Endodermal cell (in vitro differentiated cells): Measurements from ENCODE around the gene NOS2. TPM values are rescaled to one million over a fixed set of nuclear protein-coding genes. Genes with fewer than 3 reads are reported as not detected.

ENCODE experiments used
- DNase-seq: peaks from one replicate; pipeline ENCODE4 v3.0.0-alpha.2; 2017
- H3K27ac ChIP-seq: 2 replicates; pipeline ENCODE4 v1.5.1; 2013; ENCODE audit warnings: mild to moderate bottlenecking, low read depth, low read length, moderate library complexity
- H3K27me3 ChIP-seq: 2 replicates; pipeline ENCODE4 v1.6.1; 2013; ENCODE audit warnings: mild to moderate bottlenecking, low read length, moderate library complexity; ENCODE audit not compliant: insufficient read depth, control insufficient read depth, poor library complexity, severe bottlenecking
- H3K36me3 ChIP-seq: 2 replicates; pipeline ENCODE4 v1.7.0; 2013; ENCODE audit warnings: mild to moderate bottlenecking, low read length, moderate library complexity; ENCODE audit not compliant: control insufficient read depth, insufficient read depth
- H3K4me1 ChIP-seq: one replicate; pipeline ENCODE4 v1.7.0; 2013; ENCODE audit warnings: low read length; ENCODE audit not compliant: control insufficient read depth, insufficient read depth
- H3K4me3 ChIP-seq: 2 replicates; pipeline ENCODE4 v1.5.1; 2013; ENCODE audit warnings: mild to moderate bottlenecking, low read length, moderate library complexity
- H3K9ac ChIP-seq: 2 replicates; pipeline ENCODE4 v1.6.1; 2013; ENCODE audit warnings: mild to moderate bottlenecking, low read length, moderate library complexity; ENCODE audit not compliant: poor library complexity, severe bottlenecking; ENCODE audit errors: extremely low read depth
- H3K9me3 ChIP-seq: 2 replicates; pipeline ENCODE4 v1.6.1; 2013; ENCODE audit warnings: mild to moderate bottlenecking, low read length, moderate library complexity; ENCODE audit not compliant: control insufficient read depth
- H3K27ac Mint-ChIP-seq: 2 replicates; pipeline ENCODE4 v1.8.0; 2020; ENCODE audit warnings: mixed read lengths
- H3K27me3 Mint-ChIP-seq: 2 replicates; pipeline ENCODE4 v1.8.0; 2021; ENCODE audit warnings: mild to moderate bottlenecking, mixed read lengths; ENCODE audit not compliant: insufficient read depth
- H3K36me3 Mint-ChIP-seq: 2 replicates; pipeline ENCODE4 v1.8.0; 2020; ENCODE audit warnings: low read depth, mixed read lengths
- H3K4me1 Mint-ChIP-seq: 2 replicates; pipeline ENCODE4 v1.8.0; 2020; ENCODE audit warnings: mixed read lengths
- H3K4me3 Mint-ChIP-seq: 2 replicates; pipeline ENCODE4 v1.8.0; 2020; ENCODE audit warnings: mild to moderate bottlenecking, moderate library complexity, mixed read lengths
- H3K9me3 Mint-ChIP-seq: 2 replicates; pipeline ENCODE4 v1.8.0; 2020; ENCODE audit warnings: mild to moderate bottlenecking, mixed read lengths
- CTCF ChIP-seq: fragments of 200-600 bp; sonication (generic); conservative IDR thresholded peaks from 2 replicates; pipeline ENCODE4 v1.5.0; 2021; ENCODE audit warnings: antibody characterized with exemption, mild to moderate bottlenecking
- WGBS, 2 experiments: methylation state at CpG; one replicate each; pipeline versions ENCODE4 v1.1.5 to v1.1.7; 2013; ENCODE audit warnings: missing lambda C conversion rate in 2 of 2, mixed read lengths in 1 of 2; ENCODE audit not compliant: insufficient coverage in 1 of 2, insufficient read length in 1 of 2; 5-methylcytosine and 5-hydroxymethylcytosine counted together
- total RNA-seq, 2 donors: library from RNA; stranded (reverse); fragmentation: NEBNext Ultra II Directional in 1 of 2; extraction: Animal tissue kit (Norgen Biotek cat#: 25700) in 1 of 2; gene quantifications; 2 replicates in 1 of 2; 3 replicates in 1 of 2; pipeline ENCODE4 v1.2.1, GENCODE V29; 2021

NOS2 gene
- total RNA-seq, 2 donors from 2014 or later, result 0.26 to 0.62 TPM

GRCh38 chr17:27810211-27810901, 10.0 kb upstream of the NOS2 start:
- Mint-ChIP-seq H3K27ac (no peak overlapping the region), H3K4me1 (peaks cover 6% of the 10 kb centered on the region), H3K27me3 (peaks cover 3% of the 10 kb centered on the region), H3K9me3 (peaks cover 7% of the 10 kb centered on the region), H3K4me3 (no peak overlapping the region), H3K36me3 (no peaks in the 10 kb centered on the region)
- no peak overlapping the region for H3K27ac ChIP-seq
- no peak overlapping the region for H3K4me3 ChIP-seq
- H3K4me1 ChIP-seq, result no peaks in the 10 kb centered on the region
- WGBS, 2 experiments, result 76 to 77% methylated on average over 5 to 6 of the region's 7 CpGs
- no peaks in the 10 kb centered on the region for H3K9me3 ChIP-seq
- no peaks in the 10 kb centered on the region for H3K27me3 ChIP-seq
- no peaks in the 10 kb centered on the region for H3K36me3 ChIP-seq
- DNase-seq, result peak; percentile 65
- H3K9ac ChIP-seq, result no peak overlapping the region
- no peak for TF ChIP-seq CTCF

GRCh38 chr17:27809555-27809954, 9.2 kb upstream of the NOS2 start:
- DNase-seq, result no peak
- Mint-ChIP-seq H3K9me3 (peaks cover 7% of the 10 kb centered on the region), H3K36me3 (no peaks in the 10 kb centered on the region), H3K4me3 (no peak overlapping the region), H3K27ac (no peak overlapping the region), H3K27me3 (peaks cover 3% of the 10 kb centered on the region), H3K4me1 (peaks cover 8% of the 10 kb centered on the region)
- no peaks in the 10 kb centered on the region for H3K9me3 ChIP-seq
- H3K4me1 ChIP-seq, result no peaks in the 10 kb centered on the region
- H3K27me3 ChIP-seq, result no peaks in the 10 kb centered on the region
- no peak overlapping the region for H3K4me3 ChIP-seq
- no peak for TF ChIP-seq CTCF
- H3K9ac ChIP-seq, result no peak overlapping the region
- H3K27ac ChIP-seq, result no peak overlapping the region
- H3K36me3 ChIP-seq, result no peaks in the 10 kb centered on the region
- 83% methylated on average over 1 of the region's 1 CpG; no CpG with 5 or more reads in 1 of the 2 experiments for WGBS, 2 experiments

- Mint-ChIP-seq H3K27me3 (peaks cover 3% of the 10 kb centered on the region), H3K4me3 (no peak overlapping the region), H3K9me3 (peaks cover 5% of the 10 kb centered on the region), H3K4me1 (peaks cover 11% of the 10 kb centered on the region), H3K27ac (peak overlapping the region; percentile 40), H3K36me3 (no peaks in the 10 kb centered on the region)
- Histone ChIP-seq H3K4me1 (no peaks in the 10 kb centered on the region), H3K9me3 (no peaks in the 10 kb centered on the region), H3K4me3 (no peak overlapping the region), H3K9ac (no peak overlapping the region), H3K36me3 (no peaks in the 10 kb centered on the region), H3K27me3 (no peaks in the 10 kb centered on the region), H3K27ac (no peak overlapping the region)
- WGBS, 2 experiments, result 84 to 87% methylated on average over 3 to 4 of the region's 4 CpGs
- no peak for TF ChIP-seq CTCF
- DNase-seq, result peak; percentile 73
These were observed 8.3 kb upstream of the NOS2 start for GRCh38 chr17:27808628-27809027.
